NCI-H82 (cell line): Measurements from ENCODE around the gene TMEM238L.

Experiments
- DNase-seq: peaks from one replicate; lab custom pipeline; 2025; lab: John Stamatoyannopoulos, UW

TMEM238L gene

DNA sequence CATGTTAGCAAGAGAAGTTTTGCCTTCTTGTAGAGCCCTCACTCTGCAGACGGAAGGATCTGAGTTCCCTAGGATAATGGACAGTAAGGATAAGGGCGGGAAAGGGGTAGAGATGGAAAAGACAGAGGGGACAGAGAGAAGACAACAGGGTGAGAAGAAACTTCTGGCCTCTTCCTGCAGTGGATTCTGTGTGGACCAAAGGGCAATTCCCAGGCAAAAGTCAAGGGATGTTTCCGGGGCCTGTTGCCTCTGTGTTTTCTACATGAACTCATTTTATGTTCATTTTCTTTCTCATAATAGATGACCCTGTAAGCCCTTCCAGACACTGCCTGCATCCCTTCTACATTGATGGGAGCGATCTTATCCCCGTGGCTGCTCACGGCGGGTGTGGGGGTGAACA is 647 bp upstream of the TMEM238L start:
- DNase-seq, result peak; percentile 57

DNA sequence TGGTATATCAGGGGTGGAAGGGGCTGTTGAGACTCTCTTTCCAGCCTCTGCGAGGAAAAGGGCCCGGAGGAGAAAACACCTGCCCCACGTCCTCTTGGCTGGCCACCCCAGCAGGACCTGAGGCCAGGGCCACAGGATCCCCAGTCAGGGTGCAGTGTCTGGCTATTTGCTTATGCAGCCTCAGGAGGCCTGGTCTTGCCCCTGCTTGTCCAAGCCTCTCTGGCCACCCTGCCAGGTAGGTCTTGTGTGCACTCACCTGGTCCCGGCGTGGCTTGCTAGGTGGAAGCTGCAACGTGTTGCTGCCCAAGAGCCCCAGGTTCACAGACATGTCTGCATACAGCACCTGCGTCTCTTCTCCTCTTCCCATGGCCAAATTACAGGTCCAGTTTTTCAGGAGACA is 549 bp downstream of the TMEM238L start:
- no peak for DNase-seq

- DNase-seq, result no peak
Observed at GRCh38 chr17:10802496-10803284, 1.2 kb downstream of the TMEM238L start.

- no peak for DNase-seq
Observed at GRCh38 chr17:10799407-10799806, 4.5 kb downstream of the TMEM238L start.

DNA sequence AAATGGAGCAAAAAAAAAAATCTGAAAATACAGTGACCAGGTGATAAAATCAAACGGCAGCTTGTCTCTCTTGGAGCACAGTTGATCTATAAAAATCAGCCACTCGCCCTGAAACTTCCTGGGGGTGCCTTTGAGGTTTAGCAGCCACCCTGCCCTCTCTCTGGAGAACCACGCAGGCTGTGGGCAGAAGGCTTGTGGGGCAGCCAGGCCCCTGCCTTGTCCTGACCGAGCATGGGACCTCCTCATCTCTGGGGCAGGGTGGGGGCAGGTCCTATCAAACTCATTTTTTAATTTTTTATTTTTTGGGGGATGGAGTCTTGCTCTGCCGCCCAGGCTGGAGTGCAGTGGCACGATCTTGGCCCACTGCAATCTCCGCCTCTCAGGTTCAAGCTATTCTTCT is 5.0 kb downstream of the TMEM238L start:
- DNase-seq, result no peak

DNA sequence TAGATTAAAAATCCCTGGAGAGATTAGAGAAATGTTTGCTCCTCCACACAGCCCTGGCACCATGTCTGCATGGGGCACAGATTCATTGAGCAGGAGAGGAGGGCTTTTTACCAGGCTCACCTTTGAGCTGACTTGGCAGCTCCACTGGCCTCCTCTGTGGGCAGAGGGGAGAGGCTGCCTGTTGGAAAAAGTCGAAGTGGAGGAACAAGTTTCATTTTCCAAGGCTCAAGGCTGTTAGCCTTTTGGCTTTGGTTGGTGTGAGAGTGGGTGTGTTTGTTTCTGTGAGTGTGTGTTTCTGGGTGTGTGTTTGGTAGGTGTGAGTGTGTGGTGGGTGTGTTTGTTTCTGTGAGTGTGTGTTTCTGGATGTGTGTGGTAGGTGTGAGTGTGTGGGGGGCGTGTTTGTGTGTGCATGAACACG is 5.6 kb downstream of the TMEM238L start:
- no peak for DNase-seq

- no peak for DNase-seq
Observed at GRCh38 chr17:10797476-10798328, 6.2 kb downstream of the TMEM238L start.

DNA sequence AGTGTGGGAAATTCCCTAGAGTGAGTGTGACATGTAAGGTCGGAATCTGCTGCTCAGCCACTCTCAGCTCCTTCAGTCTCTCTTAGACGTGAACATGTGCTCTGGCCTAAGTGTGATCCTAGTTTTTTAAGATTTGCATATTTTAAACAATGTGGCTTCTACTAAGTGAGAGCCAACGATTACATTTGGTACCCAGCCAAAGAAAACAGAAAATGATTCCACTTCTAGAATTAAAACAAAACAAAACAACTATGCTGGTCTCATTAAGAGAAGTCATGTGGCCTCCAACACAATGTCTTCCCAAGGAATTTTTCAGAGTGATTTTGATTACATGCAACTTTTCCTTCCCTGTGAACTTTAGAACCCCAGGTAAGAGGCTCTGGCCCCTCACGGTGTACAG is 10.1 kb downstream of the TMEM238L start:
- DNase-seq, result no peak

DNA sequence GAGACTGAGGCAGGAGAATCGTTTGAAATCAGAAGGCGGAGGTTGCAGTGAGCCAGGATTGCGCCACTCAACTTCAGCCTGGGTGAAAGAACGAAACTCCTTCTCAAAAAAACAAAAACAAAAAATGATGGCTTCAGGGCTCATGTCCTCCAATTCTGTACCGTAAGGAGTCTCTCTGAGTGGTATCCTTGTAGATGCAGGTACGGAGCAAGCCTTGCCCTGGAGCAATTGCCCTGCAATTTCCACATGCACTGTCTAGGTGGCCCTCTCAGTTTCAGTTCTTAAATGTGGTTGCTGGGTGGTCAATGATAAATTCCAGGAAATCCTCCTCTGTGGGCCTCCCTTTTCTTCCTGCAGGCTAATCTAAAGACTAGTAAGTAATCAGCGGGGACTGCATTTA is 10.6 kb downstream of the TMEM238L start:
- no peak for DNase-seq

DNA sequence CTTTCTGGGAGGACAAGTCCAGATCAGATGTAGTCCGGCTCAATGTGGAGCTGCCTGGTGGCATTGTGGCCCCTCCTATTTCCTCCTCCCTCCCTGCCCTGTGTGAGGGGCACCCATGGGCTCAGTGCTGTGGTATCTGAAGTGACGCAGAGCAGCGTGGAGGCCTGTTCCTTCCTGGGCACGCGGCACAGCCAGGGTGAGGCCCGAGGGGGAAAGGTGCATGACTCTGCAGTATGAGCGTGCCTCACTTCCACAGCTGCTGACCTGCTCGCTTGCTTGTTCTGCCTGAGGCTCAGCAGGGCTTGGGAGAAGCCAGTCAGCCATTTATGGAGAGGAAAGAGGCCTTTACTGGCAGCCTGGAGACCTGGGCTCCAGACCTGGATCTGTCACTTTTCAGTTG is 11.7 kb downstream of the TMEM238L start:
- no peak for DNase-seq

DNA sequence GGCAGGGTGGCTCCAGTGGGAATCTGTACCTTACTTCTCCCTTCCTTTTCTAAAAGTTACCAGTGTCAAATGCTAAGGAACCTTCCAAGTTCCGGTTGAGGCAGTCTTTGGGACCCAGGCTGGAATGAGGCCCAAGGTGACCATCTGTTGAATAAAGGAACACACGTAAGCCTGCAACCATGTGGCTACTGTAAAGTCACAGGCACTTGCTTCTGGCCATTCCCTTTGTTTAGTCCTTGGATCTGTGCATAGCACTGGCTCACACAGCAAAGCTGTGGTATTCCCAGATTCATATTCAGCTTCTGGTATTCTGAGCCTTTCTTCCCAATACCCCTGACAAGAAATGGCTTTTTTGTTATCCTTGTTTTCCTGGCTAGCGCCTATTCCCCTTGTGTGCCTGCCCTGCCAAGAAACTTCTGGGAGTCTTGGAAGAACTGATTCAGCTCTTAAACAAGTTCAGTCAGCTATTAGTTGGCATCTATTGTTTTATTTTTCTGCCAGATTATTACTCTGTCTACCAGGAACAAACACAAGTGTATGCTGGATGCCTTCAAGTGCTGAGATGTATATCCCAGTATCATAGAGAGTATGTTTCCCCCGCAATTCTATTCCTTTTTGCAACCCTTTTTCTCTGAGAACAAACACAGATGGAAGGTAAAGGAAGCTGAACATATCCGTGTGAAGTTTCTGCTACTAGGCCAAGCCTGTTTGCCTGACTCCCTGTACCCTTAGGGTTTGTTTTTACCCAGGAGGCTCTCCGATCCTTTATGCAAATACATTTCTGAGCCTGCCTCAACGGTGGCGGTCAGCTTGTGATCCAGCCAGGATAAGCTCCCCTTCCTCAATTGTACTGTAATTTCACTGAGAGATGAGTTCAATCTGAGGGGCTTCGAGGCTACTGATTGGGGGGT is 13.2 kb downstream of the TMEM238L start:
- peak; percentile 49 for DNase-seq

- no peak for DNase-seq
Observed at GRCh38 chr17:10789694-10790271, 14.1 kb downstream of the TMEM238L start.

- no peak for DNase-seq
Observed at GRCh38 chr17:10787306-10788045, 16.4 kb downstream of the TMEM238L start.

DNA sequence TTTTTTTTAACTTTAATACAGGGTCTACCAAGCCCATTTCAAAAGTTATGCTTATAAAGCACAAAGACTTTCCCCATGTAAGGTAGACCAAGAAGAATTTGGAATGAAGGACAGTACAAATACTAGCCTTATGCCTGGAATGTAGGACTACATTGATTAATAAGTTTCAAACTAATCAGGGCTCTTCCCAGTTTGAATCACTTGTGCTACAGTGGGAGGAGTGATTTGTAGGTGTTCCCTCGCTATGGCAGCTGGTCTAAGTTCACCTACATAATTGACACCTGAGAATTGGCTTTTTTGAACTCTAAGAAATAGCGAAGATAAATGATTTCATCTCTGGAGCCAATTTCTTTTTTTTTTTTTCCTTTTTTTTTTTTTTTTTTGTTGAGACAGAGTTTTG is 18.6 kb downstream of the TMEM238L start:
- DNase-seq, result no peak

- DNase-seq, result no peak
Observed at GRCh38 chr17:10779609-10780008, 24.3 kb downstream of the TMEM238L start.

DNA sequence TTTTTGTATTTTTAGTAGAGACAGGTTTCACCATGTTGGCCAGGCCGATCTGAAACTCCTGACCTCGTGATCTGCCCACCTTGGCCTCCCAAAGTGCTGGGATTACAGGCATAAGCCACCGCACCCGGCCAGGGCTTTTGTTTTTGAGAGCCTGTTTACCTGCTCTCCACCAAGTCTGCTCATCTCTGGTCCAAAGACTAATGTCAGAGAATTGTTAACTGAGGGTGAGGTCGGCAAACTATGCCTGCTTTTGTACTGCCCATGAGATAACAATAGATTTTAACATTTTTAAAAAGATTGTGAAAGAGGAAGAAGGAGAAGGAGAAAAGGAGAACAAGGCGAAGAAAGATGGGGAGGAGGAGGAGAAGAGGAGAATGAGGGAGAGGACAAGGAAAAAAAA is 26.0 kb downstream of the TMEM238L start:
- no peak for DNase-seq

DNA sequence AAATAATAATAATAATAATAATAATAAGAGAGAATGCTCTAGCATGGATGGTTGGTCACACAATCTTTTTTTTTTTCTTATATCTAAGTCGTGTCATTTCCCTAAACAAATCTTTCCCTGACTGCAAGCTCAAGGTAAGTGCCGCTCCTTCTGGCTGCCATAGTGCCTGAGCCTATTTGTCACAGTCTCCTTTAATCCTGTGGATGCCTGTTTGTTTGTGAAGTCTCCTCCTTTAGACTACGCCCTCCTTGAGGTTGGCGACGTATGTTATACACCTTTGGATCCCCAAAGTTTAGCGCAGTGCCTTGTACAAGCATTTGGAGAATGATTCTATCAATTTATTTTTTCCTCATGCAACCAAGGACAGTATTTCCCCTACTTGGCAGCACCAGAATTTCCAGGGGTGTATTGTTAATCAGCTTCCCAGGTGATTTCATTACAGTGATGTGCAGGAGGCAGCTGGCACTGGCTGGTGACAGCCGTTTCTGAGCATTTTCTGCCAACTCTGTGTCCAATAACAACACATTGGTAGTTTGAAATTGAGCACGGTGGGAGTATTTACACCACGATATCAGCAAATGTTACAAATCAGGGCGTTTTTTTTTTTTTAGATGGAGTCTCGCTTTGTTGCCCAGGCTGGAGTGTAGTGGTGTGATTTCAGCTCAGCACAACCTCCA is 26.6 kb downstream of the TMEM238L start:
- DNase-seq, result peak; percentile 70

DNA sequence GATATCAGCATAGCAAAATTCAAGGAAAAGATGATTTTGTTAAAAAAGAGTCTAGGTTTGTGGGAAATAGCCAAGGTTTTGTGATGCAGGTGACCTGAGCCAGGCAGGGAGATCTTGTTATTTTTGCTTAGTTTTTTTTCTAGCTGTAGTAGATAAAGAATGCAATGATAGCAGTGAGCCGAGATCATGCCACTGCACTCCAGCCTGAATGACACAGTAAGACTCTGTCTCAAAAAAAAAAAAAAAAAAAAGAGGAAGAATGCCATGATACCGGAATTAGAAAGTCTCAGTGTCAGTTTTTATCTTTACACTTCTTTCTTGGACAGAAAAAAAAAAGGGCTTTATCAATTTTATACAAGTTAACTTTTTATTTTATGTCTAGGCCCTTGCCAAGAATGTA is 27.5 kb downstream of the TMEM238L start:
- no peak for DNase-seq

DNA sequence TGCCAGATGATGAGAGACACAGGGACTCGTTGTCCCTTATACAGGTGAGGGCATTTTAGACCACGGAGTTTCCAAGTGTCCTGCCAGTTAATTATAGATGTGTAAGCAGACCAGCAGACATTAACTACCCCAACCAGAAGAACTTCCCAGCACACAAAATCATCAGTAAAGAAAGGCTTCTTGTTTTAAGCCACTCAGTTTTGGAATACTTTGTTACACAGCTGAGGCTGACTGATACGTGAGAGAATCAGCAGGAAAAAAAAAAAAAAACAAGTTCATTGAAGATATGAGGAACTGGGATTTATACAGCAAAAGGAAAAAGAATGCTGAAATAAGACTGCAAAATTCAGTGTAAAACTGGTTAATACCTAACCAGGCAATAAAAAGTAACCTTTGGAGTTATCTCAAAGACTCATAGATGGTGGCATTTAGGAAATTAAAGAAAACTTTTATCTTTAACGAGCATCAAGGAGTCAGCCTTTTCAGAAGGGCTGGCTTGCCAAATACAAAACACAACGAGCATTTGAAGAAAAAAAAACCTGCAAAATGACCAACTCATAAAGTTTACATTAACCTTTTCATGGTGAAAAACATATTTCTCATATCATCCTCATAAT is 28.1 kb downstream of the TMEM238L start:
- DNase-seq, result no peak

- DNase-seq, result no peak
Observed at GRCh38 chr17:10775058-10775457, 28.8 kb downstream of the TMEM238L start.
